A549 (cell line): ENCODE data around the gene ZBTB45.

Source experiments
- JUN ChIP-seq, 2 experiments: fragments of >200 bp; sonication (Bioruptor Twin); formaldehyde crosslinking; IDR thresholded peaks; 2 replicates in 1 of 2; 3 replicates in 1 of 2; pipeline ENCODE4 v1.6.1; 2016 to 2017
- JUNB ChIP-seq: fragments of >200 bp; sonication (Bioruptor Twin); formaldehyde crosslinking; IDR thresholded peaks from 2 replicates; pipeline ENCODE4 v1.6.1; 2016
- NR3C1 ChIP-seq: fragments of >200 bp; sonication (Bioruptor Twin); formaldehyde crosslinking; IDR thresholded peaks from 3 replicates; pipeline ENCODE4 v1.6.1; 2017
- TF ChIP-seq, protein P1 (sequence below): fragments of >200 bp; sonication (Bioruptor Twin); formaldehyde crosslinking; IDR thresholded peaks from 3 replicates; pipeline ENCODE4 v1.5.1; 2016
- TF ChIP-seq, protein P2 (sequence below): fragments of 200-600 bp; sonication (generic); IDR thresholded peaks from 2 replicates; pipeline ENCODE4 v1.6.1; 2016; ENCODE audit warnings: antibody characterized with exemption, mild to moderate bottlenecking, moderate library complexity

DNA sequence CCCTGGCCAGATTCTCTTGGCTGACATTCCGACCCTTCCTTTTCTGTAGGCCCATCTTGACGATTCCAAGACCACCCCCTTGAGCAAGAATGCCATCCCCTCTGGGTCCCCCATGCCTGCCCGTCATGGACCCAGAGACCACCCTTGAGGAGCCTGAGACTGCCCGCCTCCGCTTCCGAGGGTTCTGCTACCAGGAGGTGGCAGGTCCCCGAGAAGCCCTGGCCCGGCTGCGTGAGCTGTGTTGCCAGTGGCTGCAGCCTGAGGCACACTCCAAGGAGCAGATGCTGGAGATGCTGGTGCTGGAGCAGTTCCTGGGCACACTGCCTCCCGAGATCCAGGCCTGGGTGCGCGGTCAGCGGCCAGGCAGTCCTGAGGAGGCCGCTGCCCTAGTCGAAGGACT, 42.5 kb downstream of the ZBTB45 start:
- no peak for TF ChIP-seq JUN (IDR thresholded peaks at IDR 0.05)
- no peak for TF ChIP-seq NR3C1
- TF ChIP-seq, protein P1, sequence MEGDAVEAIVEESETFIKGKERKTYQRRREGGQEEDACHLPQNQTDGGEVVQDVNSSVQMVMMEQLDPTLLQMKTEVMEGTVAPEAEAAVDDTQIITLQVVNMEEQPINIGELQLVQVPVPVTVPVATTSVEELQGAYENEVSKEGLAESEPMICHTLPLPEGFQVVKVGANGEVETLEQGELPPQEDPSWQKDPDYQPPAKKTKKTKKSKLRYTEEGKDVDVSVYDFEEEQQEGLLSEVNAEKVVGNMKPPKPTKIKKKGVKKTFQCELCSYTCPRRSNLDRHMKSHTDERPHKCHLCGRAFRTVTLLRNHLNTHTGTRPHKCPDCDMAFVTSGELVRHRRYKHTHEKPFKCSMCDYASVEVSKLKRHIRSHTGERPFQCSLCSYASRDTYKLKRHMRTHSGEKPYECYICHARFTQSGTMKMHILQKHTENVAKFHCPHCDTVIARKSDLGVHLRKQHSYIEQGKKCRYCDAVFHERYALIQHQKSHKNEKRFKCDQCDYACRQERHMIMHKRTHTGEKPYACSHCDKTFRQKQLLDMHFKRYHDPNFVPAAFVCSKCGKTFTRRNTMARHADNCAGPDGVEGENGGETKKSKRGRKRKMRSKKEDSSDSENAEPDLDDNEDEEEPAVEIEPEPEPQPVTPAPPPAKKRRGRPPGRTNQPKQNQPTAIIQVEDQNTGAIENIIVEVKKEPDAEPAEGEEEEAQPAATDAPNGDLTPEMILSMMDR: no peak
- no peak for TF ChIP-seq JUNB
- TF ChIP-seq, protein P2, sequence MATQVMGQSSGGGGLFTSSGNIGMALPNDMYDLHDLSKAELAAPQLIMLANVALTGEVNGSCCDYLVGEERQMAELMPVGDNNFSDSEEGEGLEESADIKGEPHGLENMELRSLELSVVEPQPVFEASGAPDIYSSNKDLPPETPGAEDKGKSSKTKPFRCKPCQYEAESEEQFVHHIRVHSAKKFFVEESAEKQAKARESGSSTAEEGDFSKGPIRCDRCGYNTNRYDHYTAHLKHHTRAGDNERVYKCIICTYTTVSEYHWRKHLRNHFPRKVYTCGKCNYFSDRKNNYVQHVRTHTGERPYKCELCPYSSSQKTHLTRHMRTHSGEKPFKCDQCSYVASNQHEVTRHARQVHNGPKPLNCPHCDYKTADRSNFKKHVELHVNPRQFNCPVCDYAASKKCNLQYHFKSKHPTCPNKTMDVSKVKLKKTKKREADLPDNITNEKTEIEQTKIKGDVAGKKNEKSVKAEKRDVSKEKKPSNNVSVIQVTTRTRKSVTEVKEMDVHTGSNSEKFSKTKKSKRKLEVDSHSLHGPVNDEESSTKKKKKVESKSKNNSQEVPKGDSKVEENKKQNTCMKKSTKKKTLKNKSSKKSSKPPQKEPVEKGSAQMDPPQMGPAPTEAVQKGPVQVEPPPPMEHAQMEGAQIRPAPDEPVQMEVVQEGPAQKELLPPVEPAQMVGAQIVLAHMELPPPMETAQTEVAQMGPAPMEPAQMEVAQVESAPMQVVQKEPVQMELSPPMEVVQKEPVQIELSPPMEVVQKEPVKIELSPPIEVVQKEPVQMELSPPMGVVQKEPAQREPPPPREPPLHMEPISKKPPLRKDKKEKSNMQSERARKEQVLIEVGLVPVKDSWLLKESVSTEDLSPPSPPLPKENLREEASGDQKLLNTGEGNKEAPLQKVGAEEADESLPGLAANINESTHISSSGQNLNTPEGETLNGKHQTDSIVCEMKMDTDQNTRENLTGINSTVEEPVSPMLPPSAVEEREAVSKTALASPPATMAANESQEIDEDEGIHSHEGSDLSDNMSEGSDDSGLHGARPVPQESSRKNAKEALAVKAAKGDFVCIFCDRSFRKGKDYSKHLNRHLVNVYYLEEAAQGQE: no peak
